NCI-H2081 treated with DMSO at 0.1 percent for 48 hours (cell line): ENCODE measurements around the gene USP11.

Source experiments
- DNase-seq: peaks from one replicate; lab custom pipeline; 2025; lab: John Stamatoyannopoulos, UW

Gene USP11

DNA sequence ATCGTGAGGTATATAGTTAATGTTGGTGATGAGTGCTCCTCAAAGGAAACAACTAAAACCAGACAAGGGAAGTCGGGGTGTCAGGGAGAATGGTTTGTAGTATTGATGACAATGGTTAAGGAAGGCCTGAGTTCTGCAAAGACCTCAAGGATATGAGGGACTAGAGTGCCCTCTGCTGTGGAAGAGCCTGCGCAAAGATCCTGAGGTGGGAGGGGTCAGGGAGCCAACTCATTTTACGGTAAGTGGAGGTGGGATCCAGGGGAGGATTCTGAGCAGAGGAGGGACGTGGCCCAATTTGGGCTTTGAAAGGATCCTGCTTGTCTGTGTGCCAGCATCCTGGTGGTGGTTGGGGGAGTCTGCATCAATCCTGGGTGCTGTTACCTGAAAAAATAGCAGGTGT lies 27.8 kb upstream of the USP11 start:
- DNase-seq = no peak

DNA sequence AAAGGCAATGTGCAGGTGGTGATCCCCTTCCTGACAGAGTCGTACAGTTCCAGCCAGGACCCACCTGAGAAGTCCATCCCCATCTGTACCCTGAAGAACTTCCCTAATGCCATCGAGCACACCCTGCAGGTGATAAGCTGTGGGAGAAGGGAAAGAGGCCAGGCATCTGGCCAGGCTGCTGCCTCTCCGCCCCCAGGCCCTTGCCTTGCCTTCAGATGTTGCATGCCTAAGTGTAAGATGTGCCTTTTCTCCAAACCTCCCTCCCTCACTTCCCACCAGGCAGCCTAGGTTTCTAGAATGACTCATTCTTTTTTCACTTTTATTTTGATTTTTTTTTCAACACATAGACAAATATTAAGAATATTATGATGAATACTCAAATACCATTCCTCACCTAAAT lies 26.5 kb upstream of the USP11 start:
- no peak for DNase-seq

- no peak for DNase-seq
Observed at GRCh38 chrX:47208108-47208507, 24.7 kb upstream of the USP11 start.

DNA sequence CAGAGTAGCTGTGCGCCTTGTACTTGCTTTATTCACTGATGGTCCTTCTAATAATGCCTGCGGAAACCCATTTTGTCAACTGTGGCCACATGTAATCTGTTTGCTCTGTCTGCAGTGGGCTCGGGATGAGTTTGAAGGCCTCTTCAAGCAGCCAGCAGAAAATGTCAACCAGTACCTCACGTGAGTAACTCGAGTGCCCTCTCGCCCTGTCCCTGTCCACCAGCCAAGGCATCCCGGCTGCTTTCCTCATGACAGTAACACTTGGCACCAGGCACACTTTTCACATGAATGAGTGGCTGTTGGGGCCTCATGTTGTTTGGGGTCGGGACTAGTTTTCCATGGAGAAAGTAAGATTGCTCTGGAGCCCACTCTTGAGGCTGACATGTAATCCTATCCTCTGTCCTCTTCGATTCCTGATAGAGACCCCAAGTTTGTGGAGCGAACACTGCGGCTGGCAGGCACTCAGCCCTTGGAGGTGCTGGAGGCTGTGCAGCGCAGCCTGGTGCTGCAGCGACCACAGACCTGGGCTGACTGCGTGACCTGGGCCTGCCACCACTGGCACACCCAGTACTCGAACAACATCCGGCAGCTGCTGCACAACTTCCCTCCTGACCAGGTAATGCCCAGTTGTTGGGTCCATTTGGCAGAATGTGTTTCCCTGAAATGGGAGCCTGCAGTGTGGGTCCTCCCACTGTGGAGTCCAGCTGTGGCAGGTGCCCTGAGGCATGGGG lies 23.1 kb upstream of the USP11 start:
- DNase-seq = no peak

GRCh38 chrX:47210661-47211425 lies 22.0 kb upstream of the USP11 start:
- DNase-seq = no peak

GRCh38 chrX:47212381-47213293 lies 20.2 kb upstream of the USP11 start:
- DNase-seq = no peak

DNA sequence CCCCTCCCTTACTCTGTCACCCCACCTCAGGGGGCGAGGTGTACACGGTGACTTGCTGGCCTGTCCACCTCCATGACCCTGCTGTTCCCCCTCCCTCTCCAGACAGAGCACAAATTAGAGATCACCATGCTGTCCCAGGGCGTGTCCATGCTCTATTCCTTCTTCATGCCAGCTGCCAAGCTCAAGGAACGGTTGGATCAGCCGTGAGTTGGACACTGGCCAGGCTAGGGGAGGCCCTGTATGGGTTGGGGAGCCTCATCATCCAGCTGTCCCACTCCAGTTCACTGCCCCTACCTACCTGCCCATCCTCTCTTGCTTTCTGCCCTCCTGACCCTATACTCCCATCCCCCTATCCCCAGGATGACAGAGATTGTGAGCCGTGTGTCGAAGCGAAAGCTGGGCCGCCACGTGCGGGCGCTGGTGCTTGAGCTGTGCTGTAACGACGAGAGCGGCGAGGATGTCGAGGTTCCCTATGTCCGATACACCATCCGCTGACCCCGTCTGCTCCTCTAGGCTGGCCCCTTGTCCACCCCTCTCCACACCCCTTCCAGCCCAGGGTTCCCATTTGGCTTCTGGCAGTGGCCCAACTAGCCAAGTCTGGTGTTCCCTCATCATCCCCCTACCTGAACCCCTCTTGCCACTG lies 18.3 kb upstream of the USP11 start:
- DNase-seq = no peak

DNA sequence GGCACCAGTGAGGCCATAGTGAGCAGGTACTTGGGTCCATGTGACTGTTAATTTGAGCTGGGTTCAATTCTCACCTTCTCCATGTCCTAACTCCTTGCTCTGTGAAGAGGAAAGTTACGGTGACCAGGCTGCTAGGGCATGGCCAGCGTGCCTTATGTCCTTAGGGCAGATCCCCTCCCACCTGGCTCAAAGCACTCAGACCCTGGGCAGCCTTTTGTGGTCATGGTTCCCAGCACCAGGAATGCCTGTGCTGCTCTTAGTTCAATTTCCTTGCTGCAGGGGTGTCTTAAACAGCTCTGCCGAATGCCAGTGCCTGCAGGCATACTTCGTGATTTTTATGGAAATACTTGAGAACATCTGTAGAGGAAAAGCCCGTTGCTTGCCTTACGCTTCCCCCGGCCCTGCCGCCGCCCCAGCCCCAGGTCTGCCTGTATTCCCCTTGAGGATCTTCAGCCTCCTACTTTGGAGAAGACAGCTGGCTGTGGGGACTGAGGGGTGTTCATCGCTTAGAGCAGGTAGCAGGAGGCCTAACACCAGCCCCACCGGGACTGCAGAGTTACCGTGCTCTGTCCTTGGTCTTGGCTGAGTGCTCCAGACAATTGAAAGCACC lies 17.4 kb upstream of the USP11 start:
- DNase-seq = no peak

- no peak for DNase-seq
Observed at GRCh38 chrX:47216393-47216925, 16.4 kb upstream of the USP11 start.

DNA sequence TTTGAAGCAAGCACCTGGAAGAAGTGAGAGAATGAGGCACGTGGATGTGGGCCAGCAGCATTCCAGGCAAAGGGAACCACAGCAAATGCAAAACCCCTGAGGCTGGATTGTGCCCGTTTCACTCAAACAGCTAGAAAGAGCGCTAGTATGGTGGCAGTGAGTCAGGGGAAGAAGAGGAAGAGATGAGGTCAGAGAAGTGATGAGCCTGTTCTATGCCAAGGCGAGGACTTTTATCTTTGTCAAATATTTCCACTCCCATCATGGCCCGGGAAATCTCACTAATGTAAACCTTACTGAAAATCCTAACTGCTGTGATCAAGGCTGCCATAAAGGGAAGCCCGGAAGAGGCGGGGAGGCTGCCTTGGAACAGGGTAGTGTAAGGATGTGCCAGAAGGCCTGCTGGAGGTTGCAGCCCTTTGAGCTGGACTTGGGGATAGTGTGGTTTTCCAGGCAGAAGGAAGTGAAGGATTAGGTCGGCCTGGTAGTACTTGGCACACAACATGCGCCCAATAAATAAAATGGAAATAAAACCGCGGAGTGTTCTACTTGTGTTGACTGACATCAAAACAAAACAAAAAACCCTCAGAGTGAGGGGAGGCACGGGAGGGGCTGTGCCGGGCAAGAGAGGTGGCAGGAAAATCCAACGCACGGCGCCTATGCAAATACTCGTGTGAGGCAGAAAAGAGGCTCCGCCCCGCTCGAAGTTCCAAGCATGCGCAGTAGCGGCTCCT lies 15.5 kb upstream of the USP11 start:
- no peak for DNase-seq

GRCh38 chrX:47217852-47218279 lies 14.9 kb upstream of the USP11 start:
- DNase-seq = peak; percentile 100

GRCh38 chrX:47218280-47218919 lies 14.4 kb upstream of the USP11 start, which contains the start of gene CDK16:
CDK16 (plus strand) TSS chrX:47218681; CDS start chrX:47223558, 4,877 bp downstream.
- DNase-seq = peak; percentile 72

DNA sequence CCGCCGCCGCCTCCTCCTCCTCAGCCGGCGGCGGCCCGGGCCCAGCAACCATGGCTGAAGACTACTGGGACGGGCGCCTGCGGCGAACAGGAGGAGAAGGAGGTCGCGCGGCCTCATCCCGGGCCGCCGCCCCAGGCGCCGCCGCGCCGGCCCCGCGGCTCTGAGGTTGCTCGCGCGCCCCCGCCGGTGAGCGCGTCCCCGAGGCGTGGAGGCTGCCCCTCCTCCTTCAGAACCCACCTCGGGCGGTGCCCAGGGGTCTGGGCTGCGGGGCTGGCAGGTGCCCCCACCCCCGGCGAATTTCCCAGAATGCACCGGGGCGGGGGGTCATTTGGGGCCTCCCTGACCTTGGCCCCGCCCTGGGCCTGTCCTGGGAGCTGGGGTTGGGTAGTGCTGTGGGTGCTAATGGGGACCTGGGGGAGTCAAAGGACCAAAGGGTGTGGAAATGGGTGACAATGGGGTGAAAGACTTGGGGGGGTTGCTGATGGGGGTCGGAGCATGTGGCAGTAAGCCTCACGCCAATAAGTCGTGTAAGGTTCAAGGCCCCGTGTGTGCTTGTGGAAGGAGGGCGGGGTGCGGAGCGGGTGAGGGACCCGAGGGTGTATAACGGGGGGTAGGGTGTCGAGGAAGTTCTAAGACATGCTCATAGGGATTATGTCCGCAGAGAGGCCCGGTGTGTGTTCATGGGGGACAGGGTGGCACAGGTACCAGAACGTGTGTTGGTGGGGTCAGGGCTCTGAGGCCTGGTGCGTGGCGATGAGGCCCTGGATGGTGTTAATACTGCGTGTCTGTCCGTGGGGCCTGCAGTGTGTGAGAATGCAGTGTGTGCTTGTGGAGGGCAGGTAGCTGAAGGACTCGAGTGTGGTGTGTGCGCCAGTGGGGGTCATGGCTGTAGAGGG lies 13.6 kb upstream of the USP11 start:
- DNase-seq = no peak

GRCh38 chrX:47221756-47222155 lies 11.1 kb upstream of the USP11 start:
- no peak for DNase-seq

DNA sequence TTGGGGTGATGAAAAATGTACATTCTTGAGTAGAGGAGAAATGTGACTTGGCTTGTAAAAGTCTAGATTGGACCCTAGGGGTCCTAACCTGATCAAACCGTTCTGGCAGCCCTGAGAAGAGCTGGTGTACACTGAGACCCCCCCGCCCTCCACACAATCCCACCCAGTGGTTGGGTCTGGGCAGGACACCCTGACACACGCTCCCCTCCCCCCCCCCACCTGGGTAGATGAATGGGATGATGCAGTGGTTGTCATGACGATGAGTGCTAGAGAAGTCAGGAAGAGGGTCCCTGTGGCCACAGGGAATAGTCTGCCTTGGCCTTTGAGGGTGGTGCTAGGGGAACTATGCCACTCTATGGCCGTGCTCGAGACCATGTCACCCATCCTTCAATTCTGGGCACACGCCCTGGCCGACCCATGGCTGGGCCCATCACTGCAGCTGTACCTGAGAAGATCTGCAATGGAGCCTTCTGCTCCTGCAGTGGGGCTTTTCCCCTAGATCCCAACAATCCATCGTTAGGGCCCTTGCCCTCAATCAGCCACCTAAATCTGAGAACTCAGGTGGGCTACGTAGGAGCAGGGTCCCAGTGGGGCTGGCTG lies 10.0 kb upstream of the USP11 start:
- no peak for DNase-seq

DNA sequence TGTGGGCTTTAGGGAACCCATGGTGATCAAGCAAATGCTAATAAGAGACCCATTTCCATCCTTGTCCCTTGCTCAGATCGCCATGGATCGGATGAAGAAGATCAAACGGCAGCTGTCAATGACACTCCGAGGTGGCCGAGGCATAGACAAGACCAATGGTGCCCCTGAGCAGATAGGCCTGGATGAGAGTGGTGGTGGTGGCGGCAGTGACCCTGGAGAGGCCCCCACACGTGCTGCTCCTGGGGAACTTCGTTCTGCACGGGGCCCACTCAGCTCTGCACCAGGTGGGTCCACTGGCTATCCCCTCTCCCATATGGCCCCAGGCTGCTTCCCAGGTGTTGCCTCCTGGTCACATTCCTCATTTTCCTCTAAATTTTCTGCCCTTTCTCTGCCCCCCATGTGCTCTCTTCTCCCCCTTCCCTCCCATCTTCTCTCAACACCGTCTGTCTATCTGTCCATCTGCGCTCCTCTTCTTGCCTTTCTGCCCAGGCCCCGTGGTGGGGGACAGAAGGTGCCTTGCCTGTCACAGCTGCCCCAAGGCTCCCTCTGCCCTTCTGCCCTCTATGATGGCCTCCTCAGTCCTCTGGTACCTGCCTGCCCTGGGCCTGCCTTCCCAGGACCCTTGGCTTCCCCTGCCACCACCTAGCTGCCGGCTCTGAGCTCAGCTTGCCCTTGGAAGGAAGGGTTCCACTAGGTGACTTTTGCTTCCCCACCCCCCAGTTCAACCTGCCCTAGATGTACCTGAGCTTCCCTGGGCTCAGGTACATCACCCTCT lies 9.1 kb upstream of the USP11 start:
- DNase-seq = no peak

DNA sequence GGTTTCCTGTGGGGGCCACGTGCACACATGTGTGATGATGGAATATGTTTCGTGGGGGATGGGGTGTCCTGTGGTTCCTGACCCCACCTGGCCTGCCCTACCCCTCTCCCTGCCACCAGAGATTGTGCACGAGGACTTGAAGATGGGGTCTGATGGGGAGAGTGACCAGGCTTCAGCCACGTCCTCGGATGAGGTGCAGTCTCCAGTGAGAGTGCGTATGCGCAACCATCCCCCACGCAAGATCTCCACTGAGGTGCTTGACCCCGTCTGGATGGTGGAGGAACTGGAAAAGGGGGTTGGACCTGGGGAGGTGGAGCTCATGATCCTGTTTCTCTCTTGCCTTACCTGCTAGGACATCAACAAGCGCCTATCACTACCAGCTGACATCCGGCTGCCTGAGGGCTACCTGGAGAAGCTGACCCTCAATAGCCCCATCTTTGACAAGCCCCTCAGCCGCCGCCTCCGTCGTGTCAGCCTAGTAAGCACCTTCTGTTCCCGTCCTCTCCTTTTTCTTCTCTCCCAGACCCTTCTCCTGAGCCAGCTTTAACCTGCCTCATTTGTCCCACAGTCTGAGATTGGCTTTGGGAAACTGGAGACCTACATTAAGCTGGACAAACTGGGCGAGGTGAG lies 8.4 kb upstream of the USP11 start:
- DNase-seq = no peak
